ENCODE measurements around the gene OSBPL9. TPM values are rescaled to one million over a fixed set of nuclear protein-coding genes. Genes with fewer than 3 reads are reported as not detected.

OSBPL9 gene
- total RNA-seq, 1 experiment from 2014 or later, result 188 TPM

GRCh38 chr1:51705035-51705434, 88.1 kb downstream of the OSBPL9 start:
- no peak for TF ChIP-seq CTCF (conservative IDR thresholded peaks at IDR 0.05)
- no peak for TF ChIP-seq EZH2 (IDR thresholded peaks at IDR 0.05; ENCODE audit: low read depth)
- POLR2A ChIA-PET (ENCODE audit: unreplicated experiment), result no interaction called here
- H3K4me2 ChIP-seq, result no peak overlapping the region
- intact Hi-C loops (cut with micrococcal nuclease; ENCODE audit: unreplicated experiment), result no loop called here
- H3K4me3 ChIP-seq, result no peak overlapping the region
- no peak overlapping the region for H3K27ac ChIP-seq
- BruUV-seq (replicated peaks), result no TSS peak
- H3K4me1 ChIP-seq (replicated peaks; ENCODE audit: insufficient read depth), result no peaks in the 10 kb centered on the region
- H4K20me1 ChIP-seq (ENCODE audit: insufficient read depth), result peaks cover 9% of the 10 kb centered on the region
- peaks cover 5% of the 10 kb centered on the region; the same call in 1 of the 2 replicates for H3F3A ChIP-seq (ENCODE audit: insufficient read depth, low read depth)
- no peak for DNase-seq
- H3K9me2 ChIP-seq (ENCODE audit: insufficient read depth), result no peaks in the 10 kb centered on the region
- no peaks in the 10 kb centered on the region for H3K9me3 ChIP-seq (ENCODE audit: insufficient read depth, low read depth)
- H3K36me3 ChIP-seq (ENCODE audit: low read depth), result peaks cover 10% of the 10 kb centered on the region; the same call in 1 of the 2 replicates
- no peaks in the 10 kb centered on the region for H3K27me3 ChIP-seq (ENCODE audit: insufficient read depth, low read depth)
- no peak overlapping the region for H2AFZ ChIP-seq
- H3K79me2 ChIP-seq (ENCODE audit: low read depth), result peaks cover 74% of the 10 kb centered on the region
- CTCF ChIA-PET, result no interaction called here

GRCh38 chr1:51708911-51709760, 92.2 kb downstream of the OSBPL9 start:
- TF ChIP-seq CTCF (conservative IDR thresholded peaks at IDR 0.05) (no peak), EZH2 (IDR thresholded peaks at IDR 0.05; ENCODE audit: low read depth) (no peak)
- Histone ChIP-seq H3K9me2 (ENCODE audit: insufficient read depth) (no peaks in the 10 kb centered on the region), H3K36me3 (ENCODE audit: low read depth) (peaks cover 4% of the 10 kb centered on the region; the same call in 1 of the 2 replicates), H3K9me3 (ENCODE audit: insufficient read depth, low read depth) (no peaks in the 10 kb centered on the region), H3F3A (ENCODE audit: insufficient read depth, low read depth) (peaks cover 9% of the 10 kb centered on the region; the same call in 1 of the 2 replicates), H3K79me2 (ENCODE audit: low read depth) (peaks cover 65% of the 10 kb centered on the region), H3K4me1 (replicated peaks; ENCODE audit: insufficient read depth) (no peaks in the 10 kb centered on the region), H3K4me2 (no peak overlapping the region), H3K4me3 (no peak overlapping the region), H3K27ac (no peak overlapping the region), H2AFZ (no peak overlapping the region), H3K27me3 (ENCODE audit: insufficient read depth, low read depth) (no peaks in the 10 kb centered on the region), H4K20me1 (ENCODE audit: insufficient read depth) (peaks cover 8% of the 10 kb centered on the region)
- intact Hi-C loops (cut with micrococcal nuclease; ENCODE audit: unreplicated experiment), result no loop called here
- ChIA-PET POLR2A (ENCODE audit: unreplicated experiment) (interaction anchor here (0.6 kb wide), 2 partner anchors 18 to 136 kb away, joined by 4 to 5 read pairs; no protein-coding TSS in a partner anchor), CTCF (no interaction called here)
- BruUV-seq (replicated peaks), result no TSS peak
- DNase-seq, result no peak

GRCh38 chr1:51709951-51710350, 93.1 kb downstream of the OSBPL9 start:
- DNase-seq, result no peak
- peaks cover 57% of the 10 kb centered on the region for H3K79me2 ChIP-seq (ENCODE audit: low read depth)
- H3K27me3 ChIP-seq (ENCODE audit: insufficient read depth, low read depth), result no peaks in the 10 kb centered on the region
- H3K9me3 ChIP-seq (ENCODE audit: insufficient read depth, low read depth), result no peaks in the 10 kb centered on the region
- H3K4me1 ChIP-seq (replicated peaks; ENCODE audit: insufficient read depth), result no peaks in the 10 kb centered on the region
- ChIA-PET CTCF (interaction anchor here (0.6 kb wide), 1 partner anchor 17 kb away, joined by 3 read pairs; no protein-coding TSS in a partner anchor), POLR2A (ENCODE audit: unreplicated experiment) (interaction anchor here (0.6 kb wide), 2 partner anchors 19 to 137 kb away, joined by 4 to 5 read pairs; no protein-coding TSS in a partner anchor)
- no peak overlapping the region for H3K4me2 ChIP-seq
- intact Hi-C loops (cut with micrococcal nuclease; ENCODE audit: unreplicated experiment), result no loop called here
- peaks cover 13% of the 10 kb centered on the region for H3K36me3 ChIP-seq (ENCODE audit: low read depth)
- H3F3A ChIP-seq (ENCODE audit: insufficient read depth, low read depth), result peaks cover 9% of the 10 kb centered on the region; the same call in 1 of the 2 replicates
- no peak overlapping the region for H3K27ac ChIP-seq
- H2AFZ ChIP-seq, result no peak overlapping the region
- no TSS peak for BruUV-seq (replicated peaks)
- H3K4me3 ChIP-seq, result no peak overlapping the region
- H3K9me2 ChIP-seq (ENCODE audit: insufficient read depth), result no peaks in the 10 kb centered on the region
- H4K20me1 ChIP-seq (ENCODE audit: insufficient read depth), result peaks cover 8% of the 10 kb centered on the region
- no peak for TF ChIP-seq EZH2 (IDR thresholded peaks at IDR 0.05; ENCODE audit: low read depth)
- TF ChIP-seq CTCF (conservative IDR thresholded peaks at IDR 0.05), result no peak
